Thoracic aorta (tissue), 2 donors: Measurements from ENCODE around the gene PTPRF. TPM values are rescaled to one million over a fixed set of nuclear protein-coding genes. Genes with fewer than 3 reads are reported as not detected.

Experiments
- ATAC-seq: fragments of 150-250 bp; one replicate; pipeline ENCODE4 v1.8.0; 2017; ENCODE audit warnings: low read depth; ENCODE audit not compliant: insufficient number of reproducible peaks, low FRiP score
- DNase-seq: peaks from one replicate; pipeline ENCODE4 v3.0.0-alpha.2; 2020; ENCODE audit warnings: low spot score
- H3K27ac ChIP-seq, 2 donors: fragments of 200-600 bp; sonication (generic); 1 replicate in 1 of 2; 2 replicates in 1 of 2; pipeline ENCODE4 v1.5.1; 2016; ENCODE audit warnings: mild to moderate bottlenecking in 2 of 2, moderate library complexity in 2 of 2
- H3K27me3 ChIP-seq: fragments of 200-600 bp; sonication (generic); replicated peaks from 2 replicates; pipeline ENCODE4 v1.6.0; 2016; ENCODE audit warnings: mild to moderate bottlenecking; ENCODE audit not compliant: insufficient read depth
- H3K36me3 ChIP-seq: fragments of 200-600 bp; sonication (generic); one replicate; pipeline ENCODE4 v1.5.1; 2016
- H3K4me1 ChIP-seq, 2 donors: fragments of 200-600 bp; sonication (generic); 1 replicate in 1 of 2; 2 replicates in 1 of 2; pipeline versions ENCODE4 v1.5.1 to v1.6.0; 2016; ENCODE audit warnings: low read depth in 2 of 2, mild to moderate bottlenecking in 1 of 2; ENCODE audit not compliant: control insufficient read depth in 1 of 2
- H3K4me3 ChIP-seq: fragments of 200-600 bp; sonication (generic); 2 replicates; pipeline ENCODE4 v1.5.1; 2016; ENCODE audit warnings: mild to moderate bottlenecking
- H3K9me3 ChIP-seq: fragments of 200-600 bp; sonication (generic); 2 replicates; pipeline ENCODE4 v1.5.1; 2016
- CTCF ChIP-seq: fragments of 200-600 bp; sonication (generic); IDR thresholded peaks from one replicate; pipeline ENCODE4 v1.5.1; 2019; ENCODE audit warnings: antibody characterized with exemption
- total RNA-seq, 2 donors: library from RNA; depleted of rRNA; stranded (reverse); fragments of >200 nt; gene quantifications; one replicate each; pipeline versions ENCODE4 v1.1.0 to v1.2.3, GENCODE V29; 2016

PTPRF gene
- total RNA-seq, 2 donors from 2014 or later, result 43.9 to 55.1 TPM

GRCh38 chr1:43587001-43587400, 56.3 kb downstream of the PTPRF start:
- Histone ChIP-seq H3K27ac (no peak overlapping the region), H3K36me3 (peaks cover 3% of the 10 kb centered on the region), H3K4me3 (no peak overlapping the region), H3K27me3 (no peaks in the 10 kb centered on the region), H3K9me3 (no peaks in the 10 kb centered on the region), H3K4me1 (no peaks in the 10 kb centered on the region)
- ATAC-seq, result no peak
- no peak for TF ChIP-seq CTCF
- no peak for DNase-seq

GRCh38 chr1:43587594-43587993, 56.9 kb downstream of the PTPRF start:
- no peak for DNase-seq
- Histone ChIP-seq H3K36me3 (peaks cover 3% of the 10 kb centered on the region), H3K9me3 (no peaks in the 10 kb centered on the region), H3K4me3 (no peak overlapping the region), H3K27me3 (no peaks in the 10 kb centered on the region), H3K27ac (no peak overlapping the region), H3K4me1 (no peaks in the 10 kb centered on the region)
- no peak for TF ChIP-seq CTCF
- no peak for ATAC-seq

DNA sequence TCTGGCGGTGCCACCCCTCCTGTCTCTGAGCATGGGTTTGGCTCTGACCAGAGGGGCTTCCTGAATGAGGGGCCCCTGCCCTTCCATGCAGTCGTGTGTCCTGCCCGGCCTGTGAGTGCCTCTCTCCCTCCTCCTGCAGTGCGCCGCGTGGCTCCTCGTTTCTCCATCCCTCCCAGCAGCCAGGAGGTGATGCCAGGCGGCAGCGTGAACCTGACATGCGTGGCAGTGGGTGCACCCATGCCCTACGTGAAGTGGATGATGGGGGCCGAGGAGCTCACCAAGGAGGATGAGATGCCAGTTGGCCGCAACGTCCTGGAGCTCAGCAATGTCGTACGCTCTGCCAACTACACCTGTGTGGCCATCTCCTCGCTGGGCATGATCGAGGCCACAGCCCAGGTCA, 57.9 kb downstream of the PTPRF start:
- H3K27ac ChIP-seq, result no peak overlapping the region
- no peak overlapping the region for H3K4me3 ChIP-seq
- H3K27me3 ChIP-seq, result no peaks in the 10 kb centered on the region
- no peaks in the 10 kb centered on the region for H3K4me1 ChIP-seq
- no peaks in the 10 kb centered on the region for H3K9me3 ChIP-seq
- peaks cover 3% of the 10 kb centered on the region for H3K36me3 ChIP-seq
- no peak for DNase-seq
- ATAC-seq, result no peak
- TF ChIP-seq CTCF, result no peak

DNA sequence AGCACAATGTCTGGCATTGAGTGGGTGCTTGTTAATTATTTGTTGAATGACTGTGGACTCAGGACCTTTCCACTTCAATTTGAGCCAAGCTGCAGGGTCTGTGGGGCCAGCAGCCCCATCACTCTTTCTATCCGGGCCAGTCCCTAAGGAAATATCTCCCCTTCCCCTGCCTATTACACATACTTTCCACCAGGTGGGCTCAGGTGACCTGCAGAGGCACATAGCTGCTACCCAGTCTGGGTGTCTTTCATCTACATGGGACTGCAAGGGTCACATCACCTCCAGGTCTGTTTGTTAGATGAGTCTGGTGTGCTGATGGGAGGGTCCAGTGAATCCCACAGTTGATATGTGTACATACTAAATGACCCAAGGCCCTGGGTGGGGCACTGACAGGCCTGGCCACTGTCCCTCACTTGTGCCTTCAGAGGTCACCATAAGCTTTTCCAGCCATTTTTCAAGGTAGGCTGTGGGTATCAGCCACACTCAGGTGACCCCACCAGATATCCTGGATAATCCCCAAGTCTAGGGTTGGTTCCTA, 59.8 kb downstream of the PTPRF start:
- DNase-seq (no peak), ATAC-seq (no peak)
- Histone ChIP-seq H3K36me3 (peaks cover 3% of the 10 kb centered on the region), H3K9me3 (no peaks in the 10 kb centered on the region), H3K4me3 (no peak overlapping the region), H3K4me1 (no peaks in the 10 kb centered on the region), H3K27ac (no peak overlapping the region), H3K27me3 (no peaks in the 10 kb centered on the region)
- no peak for TF ChIP-seq CTCF

- ATAC-seq (no peak), DNase-seq (no peak)
- no peak for TF ChIP-seq CTCF
- no peak overlapping the region for H3K27ac ChIP-seq
- H3K4me1 ChIP-seq, result no peaks in the 10 kb centered on the region
- no peaks in the 10 kb centered on the region for H3K27me3 ChIP-seq
- peaks cover 3% of the 10 kb centered on the region for H3K36me3 ChIP-seq
- H3K4me3 ChIP-seq, result no peak overlapping the region
- no peaks in the 10 kb centered on the region for H3K9me3 ChIP-seq
These were observed 60.5 kb downstream of the PTPRF start for GRCh38 chr1:43591181-43591580.
